Activated CD4-positive, alpha-beta T cell treated with anti-CD3 and anti-CD28 coated beads, Interleukin-2, amount 50 U/mL, for 16 hours (primary cell): ENCODE data around the gene L3MBTL3.
A peak's percentile ranks its signal among the peaks of the same experiment; 100 is the strongest.

Experiments used
- DNase-seq: peaks from one replicate; pipeline ENCODE4 v3.0.0-alpha.2; 2020

Gene L3MBTL3

GRCh38 chr6:130027948-130028347 is 9.6 kb downstream of the L3MBTL3 start:
- DNase-seq, result peak; percentile 31

- DNase-seq, result peak; percentile 32
Observed at GRCh38 chr6:130029163-130029562, 10.8 kb downstream of the L3MBTL3 start.

- no peak for DNase-seq
Observed at GRCh38 chr6:130032758-130033340, 14.5 kb downstream of the L3MBTL3 start.

GRCh38 chr6:130033949-130034348 is 15.6 kb downstream of the L3MBTL3 start:
- no peak for DNase-seq

- DNase-seq, result peak; percentile 46
Observed at GRCh38 chr6:130034378-130035146, 16.2 kb downstream of the L3MBTL3 start.

GRCh38 chr6:130035211-130035610 is 16.8 kb downstream of the L3MBTL3 start:
- no peak for DNase-seq

GRCh38 chr6:130037207-130037811 is 18.9 kb downstream of the L3MBTL3 start:
- DNase-seq, result peak; percentile 10

GRCh38 chr6:130041594-130041993 is 23.2 kb downstream of the L3MBTL3 start:
- no peak for DNase-seq

- no peak for DNase-seq
Observed at GRCh38 chr6:130043344-130043743, 25.0 kb downstream of the L3MBTL3 start.

- DNase-seq, result no peak
Observed at GRCh38 chr6:130045622-130046021, 27.2 kb downstream of the L3MBTL3 start.

GRCh38 chr6:130046671-130047070 is 28.3 kb downstream of the L3MBTL3 start:
- DNase-seq, result no peak

- DNase-seq, result no peak
Observed at GRCh38 chr6:130047088-130047995, 29.0 kb downstream of the L3MBTL3 start.

- no peak for DNase-seq
Observed at GRCh38 chr6:130050230-130050629, 31.8 kb downstream of the L3MBTL3 start.

GRCh38 chr6:130054725-130055124 is 36.3 kb downstream of the L3MBTL3 start:
- no peak for DNase-seq

GRCh38 chr6:130055271-130055670 is 36.9 kb downstream of the L3MBTL3 start:
- no peak for DNase-seq

- DNase-seq, result no peak
Observed at GRCh38 chr6:130057495-130057894, 39.1 kb downstream of the L3MBTL3 start.

GRCh38 chr6:130063806-130064205 is 45.4 kb downstream of the L3MBTL3 start:
- no peak for DNase-seq

GRCh38 chr6:130065609-130066156 is 47.3 kb downstream of the L3MBTL3 start:
- no peak for DNase-seq

GRCh38 chr6:130069485-130069884 is 51.1 kb downstream of the L3MBTL3 start:
- DNase-seq, result no peak

GRCh38 chr6:130070326-130070725 is 51.9 kb downstream of the L3MBTL3 start:
- DNase-seq, result no peak

GRCh38 chr6:130070792-130071191 is 52.4 kb downstream of the L3MBTL3 start:
- peak; percentile 5 for DNase-seq

- no peak for DNase-seq
Observed at GRCh38 chr6:130075879-130076460, 57.6 kb downstream of the L3MBTL3 start.
